Thymus (tissue), 11 donors: ENCODE measurements around the gene GLT8D1. TPM values are rescaled to one million over a fixed set of nuclear protein-coding genes. Genes with fewer than 3 reads are reported as not detected.
"Not testable (repeated sequence)": the region's sequence is repeated elsewhere in the genome, so short reads cannot be mapped to it uniquely, and the experiment has no call there.

ENCODE experiments used
- DNase-seq, 9 donors: peaks; one replicate each; pipeline ENCODE4 v3.0.0-alpha.2; 2013; ENCODE audit warnings: low spot score in 9 of 9, low read depth in 6 of 9, missing footprints in 1 of 9
- H3K27ac ChIP-seq, 2 donors: one replicate each; pipeline ENCODE4 v1.5.1; 2013; ENCODE audit warnings: control low read depth in 1 of 2, low read depth in 1 of 2, low read length in 1 of 2, mild to moderate bottlenecking in 1 of 2, moderate library complexity in 1 of 2
- H3K27me3 ChIP-seq, 2 donors: one replicate each; pipeline ENCODE4 v1.5.1; 2013; ENCODE audit warnings: low read length in 1 of 2; ENCODE audit not compliant: control insufficient read depth in 2 of 2, insufficient read depth in 1 of 2
- H3K36me3 ChIP-seq, 2 donors: one replicate each; pipeline ENCODE4 v1.5.1; 2013; ENCODE audit warnings: low read length in 1 of 2, mild to moderate bottlenecking in 1 of 2, moderate library complexity in 1 of 2; ENCODE audit not compliant: control insufficient read depth in 2 of 2, insufficient read depth in 2 of 2
- H3K4me1 ChIP-seq, 2 donors: one replicate each; pipeline ENCODE4 v1.5.1; 2013; ENCODE audit warnings: low read length in 2 of 2; ENCODE audit not compliant: control insufficient read depth in 2 of 2, insufficient read depth in 2 of 2
- H3K4me3 ChIP-seq, 2 donors: one replicate each; pipeline ENCODE4 v1.5.1; 2013; ENCODE audit warnings: low read length in 2 of 2, control low read depth in 1 of 2, mild to moderate bottlenecking in 1 of 2
- H3K9me3 ChIP-seq, 2 donors: one replicate each; pipeline ENCODE4 v1.5.1; 2013; ENCODE audit warnings: low read length in 1 of 2, mild to moderate bottlenecking in 1 of 2; ENCODE audit not compliant: control insufficient read depth in 2 of 2, insufficient read depth in 1 of 2
- WGBS: extraction: QIAGEN DNeasy Blood & Tissue Kit; methylation state at CpG from one replicate; pipeline ENCODE4 v1.1.7; 2013; 5-methylcytosine and 5-hydroxymethylcytosine counted together
- polyA plus RNA-seq: library from polyadenylated mRNA; stranded (reverse); fragments of 200-250 nt; gene quantifications from one replicate; pipeline ENCODE4 v1.2.3, GENCODE V29; 2013
- total RNA-seq: library from RNA; stranded (reverse); fragments of 120-200 nt; gene quantifications from one replicate; pipeline ENCODE4 v1.2.4, GENCODE V29; 2013
- donor health status: healthy.

Gene GLT8D1
- total and polyA plus RNA-seq, 2 donors, result 46.0 to 47.5 TPM

DNA sequence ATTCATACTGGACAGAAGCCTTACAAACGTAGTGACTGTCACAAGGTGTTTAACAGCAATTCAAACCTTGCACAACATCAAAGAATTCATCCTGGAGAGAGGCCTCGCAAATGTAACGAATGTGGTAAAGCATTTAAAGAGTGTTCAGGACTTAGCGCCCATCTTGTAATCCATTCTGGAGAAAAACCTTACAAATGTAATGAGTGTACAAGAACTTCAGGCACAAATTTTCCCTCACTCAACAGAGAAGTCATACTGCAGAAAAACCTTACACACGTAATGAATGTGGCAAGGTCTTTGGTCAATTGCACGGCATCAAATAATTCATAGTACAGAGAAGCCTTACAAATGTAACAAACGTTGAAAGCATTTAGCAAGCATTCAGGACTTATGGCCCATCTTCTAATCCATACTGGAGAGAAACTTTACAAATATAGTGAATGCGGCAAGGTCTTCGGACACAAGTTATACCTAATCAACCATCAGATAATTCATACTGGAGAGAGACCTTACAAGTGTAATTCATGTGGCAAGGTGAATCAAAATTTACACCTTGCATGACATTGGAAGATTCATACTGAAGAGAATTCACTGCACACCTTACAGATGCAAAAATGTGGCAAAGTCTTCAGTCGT lies 27.8 kb upstream of the GLT8D1 start:
- Histone ChIP-seq H3K4me3 (no peak overlapping the region), H3K36me3 (peaks cover 17 to 39% of the 10 kb centered on the region in 2 donors), H3K4me1 (no peaks in the 10 kb centered on the region), H3K9me3 (peaks cover 0 to 9% of the 10 kb centered on the region in 2 donors), H3K27me3 (no peaks in the 10 kb centered on the region), H3K27ac (no peak overlapping the region)
- DNase-seq, result no peak
- 98% methylated on average over 10 of the region's 10 CpGs for WGBS

DNA sequence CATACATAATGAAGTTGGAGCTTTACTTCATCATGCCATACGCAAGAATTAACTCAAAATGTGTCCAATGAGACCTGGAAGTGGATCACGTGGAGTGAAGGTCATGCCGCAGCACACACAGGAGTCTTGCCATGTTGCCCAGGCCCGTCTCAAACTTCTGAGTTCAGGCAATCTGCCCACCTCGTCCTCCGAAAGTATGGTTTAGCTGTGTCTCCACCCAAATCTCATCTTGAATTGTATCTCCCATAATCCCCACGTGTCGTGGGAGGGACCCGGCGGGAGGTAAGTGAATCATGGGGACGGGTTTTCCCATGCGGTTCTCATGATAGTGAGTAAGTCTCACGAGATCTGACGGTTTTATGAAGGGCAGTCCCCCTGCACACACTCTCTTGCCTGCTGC lies 26.0 kb upstream of the GLT8D1 start:
- Histone ChIP-seq H3K9me3 (peaks cover 0 to 14% of the 10 kb centered on the region in 2 donors), H3K4me3 (no peak overlapping the region), H3K27ac (no peak overlapping the region), H3K4me1 (no peaks in the 10 kb centered on the region), H3K36me3 (peaks cover 9 to 30% of the 10 kb centered on the region in 2 donors), H3K27me3 (no peaks in the 10 kb centered on the region)
- 98% methylated on average over 14 of the region's 14 CpGs for WGBS
- DNase-seq, result no peak

DNA sequence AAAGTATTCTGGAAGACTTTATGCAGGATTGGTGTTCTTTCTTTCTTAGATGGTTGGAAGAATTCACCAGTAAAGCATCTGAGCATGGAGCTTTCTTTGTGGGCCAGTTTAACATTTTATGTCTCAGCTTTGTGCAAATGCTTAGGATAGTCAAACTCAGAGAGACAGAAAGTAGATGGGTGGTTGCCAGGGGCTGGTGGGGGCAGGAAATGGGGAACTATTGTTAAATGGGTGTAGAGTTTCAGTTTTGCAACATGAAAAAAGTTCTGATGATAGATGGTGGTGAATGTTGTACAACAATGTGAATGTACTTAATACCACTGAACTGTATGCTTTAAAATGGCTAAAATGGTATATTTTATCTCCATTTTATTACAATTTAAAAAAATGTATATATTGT lies 25.1 kb upstream of the GLT8D1 start:
- Histone ChIP-seq H3K27me3 (no peaks in the 10 kb centered on the region), H3K4me1 (no peaks in the 10 kb centered on the region), H3K36me3 (peaks cover 9 to 24% of the 10 kb centered on the region in 2 donors), H3K4me3 (no peak overlapping the region), H3K27ac (no peak overlapping the region), H3K9me3 (peaks cover 0 to 14% of the 10 kb centered on the region in 2 donors)
- no peak for DNase-seq

GRCh38 chr3:52728753-52729152 lies 23.2 kb upstream of the GLT8D1 start:
- Histone ChIP-seq H3K36me3 (peaks cover 9 to 17% of the 10 kb centered on the region in 2 donors), H3K9me3 (peaks cover 0 to 14% of the 10 kb centered on the region in 2 donors)
- H3K4me1 ChIP-seq, DNase-seq, H3K4me3 ChIP-seq, H3K27ac ChIP-seq, H3K27me3 ChIP-seq: not testable (repeated sequence)
- 93% methylated on average over 3 of the region's 3 CpGs for WGBS

- no peak overlapping the region for H3K4me3 ChIP-seq
- no peak overlapping the region for H3K27ac ChIP-seq
- peaks cover 0 to 2% of the 10 kb centered on the region in 2 donors for H3K36me3 ChIP-seq
- H3K27me3 ChIP-seq, result no peaks in the 10 kb centered on the region
- WGBS, result 98% methylated on average over 1 of the region's 1 CpG
- peaks cover 0 to 10% of the 10 kb centered on the region in 2 donors for H3K9me3 ChIP-seq
- no peak for DNase-seq
- H3K4me1 ChIP-seq, result peaks cover 24 to 25% of the 10 kb centered on the region in 2 donors
These were observed 18.9 kb upstream of the GLT8D1 start for GRCh38 chr3:52724511-52724910.

DNA sequence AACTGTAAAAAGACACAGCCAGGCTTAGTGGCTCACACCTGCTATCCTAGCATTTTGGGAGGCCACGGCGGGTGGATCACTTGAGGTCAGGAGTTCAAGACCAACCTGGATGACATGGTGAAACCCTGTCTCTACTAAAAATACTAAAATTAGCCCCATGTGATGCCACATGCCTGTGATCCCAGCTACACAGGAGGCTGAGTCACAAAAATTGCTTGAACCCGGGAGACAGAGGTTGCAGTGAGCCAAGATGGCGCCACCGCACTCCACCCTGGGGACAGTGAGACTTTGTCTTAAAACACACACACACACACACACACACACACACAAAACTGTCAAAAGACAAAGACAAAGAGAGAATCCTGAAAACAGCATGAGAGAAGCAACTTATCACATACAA lies 18.3 kb upstream of the GLT8D1 start:
- Histone ChIP-seq H3K36me3 (peaks cover 2 to 5% of the 10 kb centered on the region in 2 donors), H3K9me3 (peaks cover 0 to 8% of the 10 kb centered on the region in 2 donors)

DNA sequence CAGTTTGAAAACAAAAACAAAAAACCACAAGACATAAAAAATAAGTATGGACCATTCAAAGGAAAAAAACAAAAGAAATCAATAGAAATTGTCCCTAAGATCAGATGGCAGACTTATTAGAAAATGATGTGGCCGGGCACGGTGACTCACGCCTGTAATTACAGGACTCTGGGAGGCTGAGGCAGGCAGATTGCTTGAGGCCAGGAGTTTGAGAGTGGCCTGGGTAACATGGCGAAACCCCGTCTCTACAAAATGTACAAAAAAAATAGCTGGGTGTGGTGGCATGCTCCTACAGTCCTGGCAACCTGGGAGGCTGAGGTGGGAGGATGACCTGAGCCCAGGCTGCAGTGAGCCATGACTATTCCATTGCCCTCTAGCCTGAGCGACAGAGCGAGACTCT lies 16.9 kb upstream of the GLT8D1 start:
- no peak for DNase-seq
- H3K27me3 ChIP-seq, result no peaks in the 10 kb centered on the region
- H3K27ac ChIP-seq, result no peak overlapping the region
- peaks cover 0 to 7% of the 10 kb centered on the region in 2 donors for H3K9me3 ChIP-seq
- peaks cover 6% of the 10 kb centered on the region in 2 donors for H3K36me3 ChIP-seq
- H3K4me1 ChIP-seq, result peaks cover 24 to 25% of the 10 kb centered on the region in 2 donors
- WGBS, result 97% methylated on average over 7 of the region's 7 CpGs
- H3K4me3 ChIP-seq, result no peak overlapping the region

More for the DNA sequence above, 18.3 kb upstream of the GLT8D1 start:
- DNase-seq, result no peak
- H3K4me1 ChIP-seq, result peaks cover 24 to 25% of the 10 kb centered on the region in 2 donors
- WGBS, result 98% methylated on average over 5 of the region's 5 CpGs
- H3K27me3 ChIP-seq, result no peaks in the 10 kb centered on the region
- no peak overlapping the region for H3K27ac ChIP-seq
- no peak overlapping the region for H3K4me3 ChIP-seq

DNA sequence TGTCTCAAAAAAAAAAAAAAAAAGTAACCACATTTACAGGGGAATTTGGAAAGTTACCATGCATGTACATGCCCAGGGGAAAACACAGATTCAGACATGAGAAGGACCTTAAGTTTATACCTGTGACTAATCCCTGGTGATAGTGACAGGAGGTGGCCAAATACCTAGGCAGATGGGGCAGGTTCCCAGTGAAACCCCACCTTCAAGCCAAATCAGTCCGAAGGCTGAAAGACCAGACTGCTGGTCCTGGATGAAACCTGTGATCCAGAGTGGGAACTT lies 16.1 kb upstream of the GLT8D1 start:
- Histone ChIP-seq H3K9me3 (peaks cover 0 to 7% of the 10 kb centered on the region in 2 donors), H3K27me3 (no peaks in the 10 kb centered on the region), H3K36me3 (peaks cover 6 to 9% of the 10 kb centered on the region in 2 donors), H3K4me1 (peaks cover 24 to 25% of the 10 kb centered on the region in 2 donors), H3K27ac (peak overlapping the region; percentile 18 to 87), H3K4me3 (no peak overlapping the region)
- WGBS, result 98% methylated on average over 1 of the region's 1 CpG
- DNase-seq, result no peak

DNA sequence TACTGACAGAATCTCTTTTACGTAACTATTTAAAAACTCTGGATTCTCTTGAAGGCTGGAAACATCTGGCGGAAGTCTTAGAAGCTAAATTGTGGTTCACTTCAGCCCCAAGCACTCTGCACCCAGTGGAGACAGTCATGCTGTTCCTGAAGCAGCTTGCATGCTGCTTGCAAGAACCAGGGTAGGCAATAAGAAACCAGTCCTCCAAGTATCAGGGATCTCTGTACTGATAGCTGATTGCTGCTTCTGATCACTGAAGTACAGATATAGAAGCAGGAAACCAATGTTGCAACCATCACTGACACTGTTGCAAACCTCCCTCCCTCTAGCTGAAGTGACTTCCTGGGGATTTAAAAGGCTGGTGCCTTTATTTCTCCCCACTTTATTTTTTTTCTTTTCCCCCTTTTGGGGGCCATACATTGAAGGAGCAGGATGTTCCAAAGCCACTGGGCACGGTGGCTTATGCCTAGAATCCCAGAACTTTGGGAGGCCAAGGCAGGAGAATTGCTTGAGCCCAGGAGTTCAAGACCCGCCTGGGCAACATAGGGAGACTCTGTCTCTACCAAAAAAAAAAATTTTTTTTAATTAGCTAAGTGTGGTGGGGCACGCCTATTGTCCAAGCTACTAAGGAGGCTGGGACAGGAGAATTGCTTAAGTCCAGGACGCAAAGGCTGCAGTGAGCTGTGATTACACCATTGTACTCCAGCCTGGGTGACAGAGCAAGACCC lies 15.6 kb upstream of the GLT8D1 start:
- Histone ChIP-seq H3K4me1 (peaks cover 24 to 25% of the 10 kb centered on the region in 2 donors), H3K9me3 (peaks cover 0 to 7% of the 10 kb centered on the region in 2 donors), H3K36me3 (peaks cover 6 to 9% of the 10 kb centered on the region in 2 donors), H3K27me3 (no peaks in the 10 kb centered on the region), H3K27ac (peak overlapping the region; percentile 86 to 87), H3K4me3 (no peak overlapping the region)
- WGBS, result 55% methylated on average over 6 of the region's 6 CpGs
- peak; percentile 58 to 92 (median 82) for DNase-seq
